Epithelial cell of proximal tubule (primary cell): ENCODE data around the gene NTNG2. TPM values are rescaled to one million over a fixed set of nuclear protein-coding genes. Genes with fewer than 3 reads are reported as not detected.

Experiments
- DNase-seq: peaks from one replicate; pipeline ENCODE4 v3.0.0-alpha.2; 2011; ENCODE audit warnings: low read depth
- H3K4me3 ChIP-seq: 2 replicates; pipeline ENCODE4 v1.5.1; 2011; ENCODE audit warnings: low read depth, mild to moderate bottlenecking, low read length
- total RNA-seq: library from RNA; depleted of rRNA; stranded (reverse); fragments of >200 nt; gene quantifications from 2 replicates; pipeline ENCODE4 v1.2.3, GENCODE V29; 2015
- TF ChIP-seq, protein P1 (sequence below): conservative IDR thresholded peaks from 2 replicates; pipeline ENCODE4 v1.5.1; 2012; ENCODE audit warnings: low read depth, mild to moderate bottlenecking, low read length

The NTNG2 gene
- total RNA-seq, 1 donor from 2014 or later: not detected

DNA sequence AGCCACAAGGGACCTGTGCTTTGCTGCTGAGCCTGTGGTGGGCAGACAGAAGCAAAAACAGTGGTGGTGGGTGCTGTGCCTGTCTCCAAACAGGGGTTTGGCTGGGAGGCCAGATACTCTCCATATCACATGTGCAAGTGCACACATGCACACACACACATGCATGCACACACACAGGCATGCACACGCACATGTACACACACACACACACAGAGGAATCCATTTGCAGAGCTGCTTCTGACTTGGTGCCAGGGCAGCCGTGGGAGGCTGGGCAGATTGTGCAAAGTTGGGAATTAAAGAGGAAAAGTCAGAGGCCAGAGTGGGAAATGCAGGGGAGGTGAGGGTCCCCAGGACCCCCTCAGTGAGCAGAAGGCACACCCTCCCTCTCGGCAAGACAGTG lies 71.3 kb downstream of the NTNG2 start:
- DNase-seq: no peak
- TF ChIP-seq, protein P1, sequence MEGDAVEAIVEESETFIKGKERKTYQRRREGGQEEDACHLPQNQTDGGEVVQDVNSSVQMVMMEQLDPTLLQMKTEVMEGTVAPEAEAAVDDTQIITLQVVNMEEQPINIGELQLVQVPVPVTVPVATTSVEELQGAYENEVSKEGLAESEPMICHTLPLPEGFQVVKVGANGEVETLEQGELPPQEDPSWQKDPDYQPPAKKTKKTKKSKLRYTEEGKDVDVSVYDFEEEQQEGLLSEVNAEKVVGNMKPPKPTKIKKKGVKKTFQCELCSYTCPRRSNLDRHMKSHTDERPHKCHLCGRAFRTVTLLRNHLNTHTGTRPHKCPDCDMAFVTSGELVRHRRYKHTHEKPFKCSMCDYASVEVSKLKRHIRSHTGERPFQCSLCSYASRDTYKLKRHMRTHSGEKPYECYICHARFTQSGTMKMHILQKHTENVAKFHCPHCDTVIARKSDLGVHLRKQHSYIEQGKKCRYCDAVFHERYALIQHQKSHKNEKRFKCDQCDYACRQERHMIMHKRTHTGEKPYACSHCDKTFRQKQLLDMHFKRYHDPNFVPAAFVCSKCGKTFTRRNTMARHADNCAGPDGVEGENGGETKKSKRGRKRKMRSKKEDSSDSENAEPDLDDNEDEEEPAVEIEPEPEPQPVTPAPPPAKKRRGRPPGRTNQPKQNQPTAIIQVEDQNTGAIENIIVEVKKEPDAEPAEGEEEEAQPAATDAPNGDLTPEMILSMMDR: no peak
- H3K4me3 ChIP-seq: no peak overlapping the region

DNA sequence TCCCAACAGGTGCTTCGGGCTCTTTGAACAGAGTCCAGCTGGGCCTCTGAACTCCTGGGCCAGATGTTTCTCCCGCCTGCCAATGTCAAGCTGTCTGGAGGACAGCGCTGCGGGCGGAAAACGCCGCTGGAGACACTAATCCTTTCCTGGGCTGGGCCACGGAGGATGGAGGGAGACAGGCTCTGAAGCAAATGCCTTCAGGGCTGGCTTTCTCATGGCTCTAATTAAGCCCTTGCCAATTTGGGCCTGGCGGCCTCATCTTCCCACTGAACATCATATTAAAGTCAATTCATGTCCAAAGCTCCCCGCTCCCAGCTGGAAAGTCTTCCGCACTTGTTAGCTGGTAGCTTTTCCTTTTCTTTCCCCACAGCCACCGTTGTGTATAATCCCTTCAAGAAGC lies 72.7 kb downstream of the NTNG2 start:
- no peak for DNase-seq
- TF ChIP-seq, protein P1: no peak
- no peak overlapping the region for H3K4me3 ChIP-seq

DNA sequence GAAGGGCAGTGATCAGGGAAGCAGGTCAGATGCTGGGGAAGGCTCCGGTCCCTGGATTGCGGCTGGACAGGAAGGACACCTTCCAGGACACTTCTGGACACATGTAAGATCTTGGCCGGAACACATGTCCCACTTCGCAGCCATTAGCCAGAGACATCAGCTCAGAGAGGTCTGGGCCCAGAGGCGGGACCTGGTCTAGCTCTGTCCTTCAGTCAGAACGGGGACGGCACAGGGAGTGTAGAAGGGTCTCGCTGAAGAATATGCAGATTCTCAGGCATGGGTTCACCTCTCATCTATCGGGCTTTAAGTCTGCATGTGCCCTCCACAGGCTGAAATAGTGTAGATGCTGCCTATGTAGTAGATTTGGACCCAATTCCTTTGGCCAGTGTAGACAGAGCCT lies 73.3 kb downstream of the NTNG2 start:
- H3K4me3 ChIP-seq: no peak overlapping the region
- TF ChIP-seq, protein P1: no peak
- DNase-seq: no peak

DNA sequence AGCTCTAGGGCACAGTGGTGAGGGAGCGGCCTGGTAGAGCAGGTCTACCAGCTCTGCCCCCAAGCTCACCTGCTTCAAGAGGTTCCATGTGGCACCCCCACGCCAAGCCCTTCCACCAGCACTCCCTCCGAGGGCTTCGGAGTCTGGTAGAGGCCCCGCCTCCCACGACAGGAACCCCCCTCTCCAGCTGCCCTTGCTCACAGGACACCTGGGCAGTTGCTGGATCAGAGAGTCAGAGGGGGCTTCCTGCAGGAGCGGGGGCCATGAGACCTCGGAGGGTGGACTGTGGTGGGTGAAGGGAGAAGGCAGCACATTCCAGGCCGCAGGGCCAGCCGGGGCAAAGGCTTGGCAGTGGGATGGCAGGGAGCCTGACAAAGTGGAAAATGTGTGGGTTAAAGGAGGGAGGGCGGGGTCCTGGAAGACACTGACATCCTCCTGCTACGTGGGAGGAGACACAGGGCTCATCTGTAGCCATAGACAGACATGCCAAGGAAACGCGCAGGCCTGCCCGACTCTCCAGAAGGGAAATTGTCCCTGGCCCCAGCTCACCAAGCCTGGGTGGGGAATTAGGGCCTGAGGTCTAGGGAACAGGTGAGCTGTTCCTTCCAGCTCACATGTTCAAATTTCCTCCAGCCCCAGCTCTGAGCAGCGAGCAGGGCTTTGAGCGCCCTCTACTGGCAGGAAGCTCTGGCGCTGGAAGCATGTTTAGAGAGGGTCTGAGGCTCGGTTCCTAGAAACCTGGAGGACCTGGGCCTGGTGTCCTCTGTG lies 74.2 kb downstream of the NTNG2 start:
- TF ChIP-seq, protein P1: peak; percentile 96
- no peak for DNase-seq
- H3K4me3 ChIP-seq: no peak overlapping the region

DNA sequence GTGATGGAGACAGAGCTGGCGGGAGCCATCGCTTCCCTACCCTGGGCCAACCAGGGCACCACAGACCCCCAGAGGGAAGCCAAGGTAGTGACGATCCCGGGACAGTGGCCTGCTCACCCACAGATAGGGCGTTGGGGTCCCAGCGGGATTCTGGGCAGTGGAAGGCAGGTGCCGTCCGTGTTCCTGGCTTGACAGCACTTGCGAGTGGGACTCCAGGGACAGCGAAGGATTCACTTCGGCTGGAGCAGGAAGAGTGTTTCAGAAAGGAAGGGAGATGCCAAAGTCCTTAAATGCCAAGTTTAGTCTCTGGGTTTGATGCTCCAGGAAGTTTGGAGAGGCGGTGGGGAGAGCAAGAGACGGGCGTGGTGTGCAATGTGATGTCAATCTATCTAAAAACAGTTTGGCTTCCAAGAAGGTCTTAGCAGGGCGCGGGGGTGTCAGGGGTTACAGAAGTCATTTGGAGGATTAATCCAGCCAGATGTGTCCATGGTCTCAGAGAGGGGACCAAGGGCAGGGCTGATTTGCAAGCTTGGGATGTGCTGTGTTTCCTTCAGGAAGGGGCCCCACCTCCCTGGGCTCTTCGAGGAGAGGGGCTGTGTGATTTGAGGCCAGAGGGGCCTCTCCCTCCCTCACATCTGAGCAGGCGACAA lies 74.9 kb downstream of the NTNG2 start:
- no peak for DNase-seq
- TF ChIP-seq, protein P1: no peak
- H3K4me3 ChIP-seq: no peak overlapping the region

DNA sequence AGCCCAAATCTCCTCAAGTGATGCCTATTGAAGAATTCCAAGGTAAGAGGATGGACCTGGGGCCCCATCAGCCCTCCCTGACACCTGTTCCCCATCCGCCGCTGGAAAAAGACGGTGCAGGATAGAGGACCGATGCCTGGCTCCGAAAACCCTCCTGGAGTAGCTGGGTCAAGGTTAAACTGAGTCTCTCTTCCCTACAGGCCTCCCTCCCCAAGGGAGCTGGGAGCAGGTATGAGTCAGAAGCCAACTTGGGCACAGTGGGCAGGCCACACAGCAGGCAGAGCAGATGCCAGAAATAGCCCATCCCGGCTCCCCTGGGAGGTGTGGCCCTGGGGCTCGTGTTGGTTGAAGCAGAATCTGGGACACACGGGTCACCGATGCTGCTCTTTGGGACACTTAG lies 75.6 kb downstream of the NTNG2 start:
- no peak for DNase-seq
- H3K4me3 ChIP-seq: no peak overlapping the region
- TF ChIP-seq, protein P1: no peak
